ENCODE measurements around the gene RAB8B. TPM values are rescaled to one million over a fixed set of nuclear protein-coding genes. Genes with fewer than 3 reads are reported as not detected.

The RAB8B gene
- total RNA-seq (100 to 1,000 TPM in 1 of 2 donors, 10 to 100 TPM in 1; 78.1 to 108 TPM), total RNA-seq (132 to 220 reads per million in 2 donors)

DNA sequence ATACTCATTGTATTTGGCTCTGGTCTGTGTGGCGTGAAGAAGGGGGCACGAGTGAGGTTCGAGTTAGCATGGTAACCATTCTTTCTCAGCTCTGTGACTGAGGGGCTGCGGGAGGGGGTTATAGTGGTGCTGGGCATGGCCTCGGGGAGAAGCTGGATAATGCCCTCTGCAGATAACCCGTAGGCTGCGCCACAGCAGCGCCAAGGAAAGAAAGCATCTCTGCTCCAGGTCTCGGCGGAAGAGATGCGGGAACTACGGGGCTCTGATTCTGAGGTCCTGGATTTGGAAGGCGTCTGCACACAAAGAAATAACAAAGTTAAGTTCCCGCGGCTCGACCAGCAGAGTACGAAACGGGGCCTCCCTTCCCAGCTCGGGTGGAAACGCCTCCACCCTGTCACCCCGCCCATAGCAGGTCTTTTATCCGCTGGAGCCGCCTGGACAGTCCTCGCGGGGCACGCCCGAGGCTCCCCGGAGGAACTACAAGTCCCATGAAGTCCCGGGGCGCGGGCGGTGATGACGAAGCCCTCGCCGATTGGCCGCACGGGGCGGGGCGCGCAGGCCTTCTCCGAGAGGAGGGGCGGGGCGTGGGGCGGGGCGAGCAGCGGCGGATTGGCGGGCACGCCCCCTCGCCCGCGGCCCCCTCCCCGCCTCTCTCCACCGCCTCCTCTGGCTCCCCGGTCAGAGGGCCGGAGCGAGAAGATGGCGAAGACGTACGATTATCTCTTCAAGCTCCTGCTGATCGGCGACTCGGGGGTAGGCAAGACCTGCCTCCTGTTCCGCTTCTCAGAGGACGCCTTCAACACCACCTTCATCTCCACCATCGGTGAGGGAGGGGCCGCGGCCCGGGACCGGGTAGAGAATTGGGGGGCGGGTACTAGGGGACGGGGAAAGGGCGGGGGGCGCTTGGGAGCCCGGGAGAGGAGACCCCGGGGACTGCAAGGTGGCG, at the start of gene RAB8B:
TSS of gene RAB8B (plus strand) at position 681 of the 946 bp plus-strand sequence. CDS start at position 700, 19 bp downstream.
- ATAC-seq: peak; percentile 79
- Mint-ChIP-seq H3K36me3 (ENCODE audit: low read depth) (peaks cover 9% of the 10 kb centered on the region), H3K27me3 (no peaks in the 10 kb centered on the region), H3K27ac (peak within 1 kb of the TSS; percentile 100), H3K4me3 (peak within 1 kb of the TSS; percentile 100), H3K4me1 (peaks cover 44% of the 10 kb centered on the region)
- peak; percentile 94 to 100 (median 98) for DNase-seq
- H3K9me3 ChIP-seq (ENCODE audit: control insufficient read depth, low read length, poor library complexity, severe bottlenecking): no peaks in the 10 kb centered on the region

DNA sequence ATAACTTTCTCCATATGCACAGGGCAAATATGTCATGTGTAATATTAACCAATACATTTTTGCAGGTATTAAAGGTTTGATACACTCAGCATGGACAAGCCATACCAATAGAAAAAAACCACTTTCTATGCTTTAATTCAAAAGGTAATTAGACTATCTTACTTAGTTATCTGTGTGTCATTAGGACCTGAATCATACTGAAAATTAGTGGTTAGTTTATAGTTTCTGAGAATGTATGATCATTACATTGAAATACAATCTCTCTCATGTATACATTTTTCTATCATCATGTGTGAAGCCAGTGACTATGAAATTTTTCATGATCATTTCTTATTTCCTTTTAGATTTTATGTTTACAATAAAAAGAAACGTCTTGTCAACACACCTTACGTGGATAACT, 48.5 kb upstream of the RAB8B start:
- H3K36me3 Mint-ChIP-seq (ENCODE audit: low read depth): no peaks in the 10 kb centered on the region
- ATAC-seq (no peak), DNase-seq (no peak)
- no peak overlapping the region for H3K27ac Mint-ChIP-seq
- H3K27me3 Mint-ChIP-seq: no peaks in the 10 kb centered on the region
- no peak overlapping the region for H3K4me3 Mint-ChIP-seq
- H3K9me3 ChIP-seq (ENCODE audit: control insufficient read depth, low read length, poor library complexity, severe bottlenecking): no peaks in the 10 kb centered on the region
- H3K4me1 Mint-ChIP-seq: peaks cover 3% of the 10 kb centered on the region

GRCh38 chr15:63145426-63145825, 44.0 kb upstream of the RAB8B start:
- Mint-ChIP-seq H3K4me1 (peaks cover 4% of the 10 kb centered on the region), H3K36me3 (ENCODE audit: low read depth) (no peaks in the 10 kb centered on the region), H3K27me3 (no peaks in the 10 kb centered on the region), H3K27ac (no peak overlapping the region), H3K4me3 (no peak overlapping the region)
- ATAC-seq: no peak
- H3K9me3 ChIP-seq (ENCODE audit: control insufficient read depth, low read length, poor library complexity, severe bottlenecking): no peaks in the 10 kb centered on the region
- DNase-seq: no peak

GRCh38 chr15:63146684-63147083, 42.7 kb upstream of the RAB8B start:
- Mint-ChIP-seq H3K36me3 (ENCODE audit: low read depth) (no peaks in the 10 kb centered on the region), H3K27me3 (no peaks in the 10 kb centered on the region), H3K4me1 (peaks cover 4% of the 10 kb centered on the region), H3K4me3 (no peak overlapping the region), H3K27ac (no peak overlapping the region)
- ATAC-seq (no peak), DNase-seq (no peak)
- no peaks in the 10 kb centered on the region for H3K9me3 ChIP-seq (ENCODE audit: control insufficient read depth, low read length, poor library complexity, severe bottlenecking)

GRCh38 chr15:63151665-63152064, 37.7 kb upstream of the RAB8B start:
- Mint-ChIP-seq H3K36me3 (ENCODE audit: low read depth) (no peaks in the 10 kb centered on the region), H3K4me1 (peaks cover 7% of the 10 kb centered on the region)

GRCh38 chr15:63155486-63155885, 33.9 kb upstream of the RAB8B start:
- Mint-ChIP-seq H3K4me1 (peaks cover 6% of the 10 kb centered on the region), H3K36me3 (ENCODE audit: low read depth) (peaks cover 3% of the 10 kb centered on the region), H3K4me3 (peak overlapping the region; percentile 96), H3K27me3 (no peaks in the 10 kb centered on the region), H3K27ac (peak overlapping the region; percentile 95)
- H3K9me3 ChIP-seq (ENCODE audit: control insufficient read depth, low read length, poor library complexity, severe bottlenecking): no peaks in the 10 kb centered on the region
- DNase-seq (no peak), ATAC-seq (no peak)

More at GRCh38 chr15:63151665-63152064, 37.7 kb upstream of the RAB8B start:
- ATAC-seq (no peak), DNase-seq (no peak)
- no peaks in the 10 kb centered on the region for H3K9me3 ChIP-seq (ENCODE audit: control insufficient read depth, low read length, poor library complexity, severe bottlenecking)
- Mint-ChIP-seq H3K27me3 (no peaks in the 10 kb centered on the region), H3K27ac (no peak overlapping the region), H3K4me3 (no peak overlapping the region)

DNA sequence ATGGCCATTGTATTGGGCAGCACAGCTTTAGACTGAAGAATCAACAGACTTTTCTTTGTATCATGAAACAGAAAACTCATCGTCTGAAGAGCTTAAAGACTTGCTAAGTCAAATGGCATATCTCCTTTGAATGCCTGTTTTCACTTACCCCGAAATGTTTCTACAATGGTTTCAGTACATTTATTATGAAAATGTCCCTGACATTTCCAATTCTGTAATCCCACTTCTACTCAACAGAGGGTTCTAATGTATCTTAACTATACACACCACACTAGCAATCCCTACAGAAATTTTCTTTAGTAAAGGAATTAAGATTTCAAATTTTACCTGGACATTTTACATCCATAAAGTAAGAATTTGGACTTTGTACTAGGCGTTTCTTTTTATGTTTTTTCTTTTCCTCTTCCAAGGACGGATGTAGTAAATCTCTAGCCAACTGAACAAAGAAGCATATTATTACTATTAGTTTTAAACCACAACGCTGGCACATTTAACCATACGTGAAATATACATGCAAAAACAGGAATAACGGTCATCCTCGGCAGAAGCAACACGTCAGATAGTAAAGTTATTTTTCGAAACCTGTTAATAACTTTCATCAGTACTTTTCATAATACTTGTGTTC, 33.2 kb upstream of the RAB8B start:
- ATAC-seq (no peak), DNase-seq (no peak)
- H3K27me3 Mint-ChIP-seq: no peaks in the 10 kb centered on the region
- peaks cover 6% of the 10 kb centered on the region for H3K4me1 Mint-ChIP-seq
- peak overlapping the region; percentile 96 for H3K4me3 Mint-ChIP-seq
- H3K27ac Mint-ChIP-seq: peak overlapping the region; percentile 95
- no peaks in the 10 kb centered on the region for H3K9me3 ChIP-seq (ENCODE audit: control insufficient read depth, low read length, poor library complexity, severe bottlenecking)
- H3K36me3 Mint-ChIP-seq (ENCODE audit: low read depth): peaks cover 3% of the 10 kb centered on the region

DNA sequence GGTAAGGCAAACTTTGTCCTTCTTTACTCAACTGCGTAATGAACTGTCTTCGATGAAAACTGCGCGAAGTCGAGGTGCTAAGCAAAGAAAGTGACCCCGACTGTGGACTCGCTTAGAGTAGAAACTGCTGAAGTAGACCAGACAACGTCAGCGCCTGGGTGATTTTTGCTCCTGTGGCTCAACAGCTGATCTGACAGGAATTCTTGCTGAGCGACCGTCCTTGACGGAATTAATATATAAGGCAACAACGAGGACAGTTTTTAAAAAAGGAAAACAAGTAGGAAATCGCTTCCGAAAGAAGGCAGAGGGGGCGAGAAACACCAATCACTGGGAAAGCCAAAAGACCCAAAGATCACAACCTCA, 32.7 kb upstream of the RAB8B start:
- no peak for ATAC-seq
- H3K4me3 Mint-ChIP-seq: peak overlapping the region; percentile 96
- no peaks in the 10 kb centered on the region for H3K27me3 Mint-ChIP-seq
- H3K36me3 Mint-ChIP-seq (ENCODE audit: low read depth): peaks cover 3% of the 10 kb centered on the region
- H3K4me1 Mint-ChIP-seq: peaks cover 6% of the 10 kb centered on the region
- no peaks in the 10 kb centered on the region for H3K9me3 ChIP-seq (ENCODE audit: control insufficient read depth, low read length, poor library complexity, severe bottlenecking)
- H3K27ac Mint-ChIP-seq: peak overlapping the region; percentile 95
- DNase-seq: no peak

GRCh38 chr15:63157118-63157843, 32.1 kb upstream of the RAB8B start, which contains the start of gene RPS27L:
TSS of gene RPS27L (minus strand) at chr15:63157477. CDS start at chr15:63157405, 72 bp downstream.
- H3K4me3 Mint-ChIP-seq: peak within 1 kb of the TSS; percentile 96
- no peaks in the 10 kb centered on the region for H3K27me3 Mint-ChIP-seq
- peaks cover 6% of the 10 kb centered on the region for H3K4me1 Mint-ChIP-seq
- peak within 1 kb of the TSS; percentile 95 for H3K27ac Mint-ChIP-seq
- ATAC-seq: peak; percentile 98
- peaks cover 3% of the 10 kb centered on the region for H3K36me3 Mint-ChIP-seq (ENCODE audit: low read depth)
- H3K9me3 ChIP-seq (ENCODE audit: control insufficient read depth, low read length, poor library complexity, severe bottlenecking): no peaks in the 10 kb centered on the region
- peak; percentile 74 to 77 (median 77) for DNase-seq

DNA sequence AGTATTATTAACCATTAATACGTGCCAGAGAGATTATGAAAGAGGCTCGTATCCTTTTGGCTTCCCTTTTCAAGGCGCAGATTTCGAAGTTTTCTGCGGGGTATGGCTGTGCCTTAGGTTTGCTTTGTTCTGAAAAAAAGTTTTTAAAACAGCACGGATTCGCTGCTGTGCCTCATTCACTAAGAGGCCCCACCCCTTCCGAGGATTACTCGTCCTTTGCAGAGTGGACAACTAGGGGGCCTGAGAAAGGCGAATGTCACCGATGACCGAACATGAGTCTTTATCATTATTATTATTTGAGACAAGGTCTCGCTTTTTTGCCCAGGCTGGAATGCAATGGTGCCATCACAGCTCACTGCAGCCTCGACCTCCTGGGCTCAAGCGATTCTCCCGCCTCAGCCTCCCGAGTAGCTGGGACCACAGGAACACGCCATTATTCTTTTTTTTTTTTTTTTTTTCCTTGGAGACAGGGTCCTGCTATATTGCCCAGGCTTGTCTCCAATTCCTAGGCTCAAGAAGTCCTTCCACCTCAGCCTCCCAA, 31.4 kb upstream of the RAB8B start:
- DNase-seq (no peak), ATAC-seq (peak; percentile 23)
- H3K27ac Mint-ChIP-seq: peak overlapping the region; percentile 95
- H3K36me3 Mint-ChIP-seq (ENCODE audit: low read depth): peaks cover 3% of the 10 kb centered on the region
- H3K9me3 ChIP-seq (ENCODE audit: control insufficient read depth, low read length, poor library complexity, severe bottlenecking): no peaks in the 10 kb centered on the region
- H3K4me1 Mint-ChIP-seq: peaks cover 6% of the 10 kb centered on the region
- no peaks in the 10 kb centered on the region for H3K27me3 Mint-ChIP-seq
- H3K4me3 Mint-ChIP-seq: peak overlapping the region; percentile 96

DNA sequence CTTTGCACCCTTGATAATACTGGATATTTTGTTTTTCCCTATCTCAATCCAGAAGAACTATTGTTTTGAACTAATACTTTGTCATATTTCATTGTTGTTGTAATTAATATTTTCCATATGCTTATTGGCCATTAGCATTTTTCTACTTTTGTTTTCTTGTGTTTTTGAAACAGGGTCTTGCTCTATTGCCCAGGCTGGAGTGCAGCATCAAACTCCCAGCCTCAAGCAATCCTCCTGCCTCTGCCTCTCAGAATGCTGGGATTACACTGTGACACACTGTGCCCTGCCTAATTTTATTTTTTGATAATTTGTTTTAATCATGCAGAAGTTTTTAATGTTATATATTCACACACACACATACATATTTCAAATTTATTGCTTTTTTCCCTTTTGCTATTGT, 28.8 kb upstream of the RAB8B start:
- no peak overlapping the region for H3K4me3 Mint-ChIP-seq
- ATAC-seq: no peak

GRCh38 chr15:63163217-63163616, 26.2 kb upstream of the RAB8B start:
- DNase-seq (no peak), ATAC-seq (no peak)
- Mint-ChIP-seq H3K27me3 (no peaks in the 10 kb centered on the region), H3K36me3 (ENCODE audit: low read depth) (no peaks in the 10 kb centered on the region), H3K4me1 (no peaks in the 10 kb centered on the region), H3K27ac (peak overlapping the region; percentile 53), H3K4me3 (no peak overlapping the region)
- H3K9me3 ChIP-seq (ENCODE audit: control insufficient read depth, low read length, poor library complexity, severe bottlenecking): no peaks in the 10 kb centered on the region

More for the DNA sequence above, 28.8 kb upstream of the RAB8B start:
- H3K27ac Mint-ChIP-seq: no peak overlapping the region
- H3K4me1 Mint-ChIP-seq: peaks cover 2% of the 10 kb centered on the region
- DNase-seq: no peak
- H3K27me3 Mint-ChIP-seq: no peaks in the 10 kb centered on the region
- H3K9me3 ChIP-seq (ENCODE audit: control insufficient read depth, low read length, poor library complexity, severe bottlenecking): no peaks in the 10 kb centered on the region
- H3K36me3 Mint-ChIP-seq (ENCODE audit: low read depth): peaks cover 3% of the 10 kb centered on the region
